Omental fat pad (tissue), 4 donors: ENCODE data around the gene HMGN3. TPM values are rescaled to one million over a fixed set of nuclear protein-coding genes. Genes with fewer than 3 reads are reported as not detected.

ENCODE experiments used
- ATAC-seq: fragments of 150-250 bp; one replicate; pipeline ENCODE4 v1.9.1; 2016; ENCODE audit warnings: mild to moderate bottlenecking, moderate library complexity; ENCODE audit not compliant: low FRiP score
- DNase-seq: peaks from one replicate; pipeline ENCODE4 v3.0.0-alpha.2; 2019; ENCODE audit warnings: low spot score
- total RNA-seq, 4 donors: library from RNA; depleted of rRNA; stranded (reverse); fragments of >200 nt; gene quantifications; one replicate each; pipeline ENCODE4 v1.1.0, GENCODE V29; 2016
- TF ChIP-seq, protein P1 (sequence below), 3 donors: fragments of 450-650 bp; IDR thresholded peaks; one replicate each; pipeline ENCODE4 v1.5.1; 2016 to 2017; ENCODE audit warnings: antibody characterized with exemption in 3 of 3, mild to moderate bottlenecking in 3 of 3, moderate library complexity in 2 of 3

The HMGN3 gene
- total RNA-seq, 4 donors from 2014 or later = 26.7 to 66.2 (median 51.3) TPM

DNA sequence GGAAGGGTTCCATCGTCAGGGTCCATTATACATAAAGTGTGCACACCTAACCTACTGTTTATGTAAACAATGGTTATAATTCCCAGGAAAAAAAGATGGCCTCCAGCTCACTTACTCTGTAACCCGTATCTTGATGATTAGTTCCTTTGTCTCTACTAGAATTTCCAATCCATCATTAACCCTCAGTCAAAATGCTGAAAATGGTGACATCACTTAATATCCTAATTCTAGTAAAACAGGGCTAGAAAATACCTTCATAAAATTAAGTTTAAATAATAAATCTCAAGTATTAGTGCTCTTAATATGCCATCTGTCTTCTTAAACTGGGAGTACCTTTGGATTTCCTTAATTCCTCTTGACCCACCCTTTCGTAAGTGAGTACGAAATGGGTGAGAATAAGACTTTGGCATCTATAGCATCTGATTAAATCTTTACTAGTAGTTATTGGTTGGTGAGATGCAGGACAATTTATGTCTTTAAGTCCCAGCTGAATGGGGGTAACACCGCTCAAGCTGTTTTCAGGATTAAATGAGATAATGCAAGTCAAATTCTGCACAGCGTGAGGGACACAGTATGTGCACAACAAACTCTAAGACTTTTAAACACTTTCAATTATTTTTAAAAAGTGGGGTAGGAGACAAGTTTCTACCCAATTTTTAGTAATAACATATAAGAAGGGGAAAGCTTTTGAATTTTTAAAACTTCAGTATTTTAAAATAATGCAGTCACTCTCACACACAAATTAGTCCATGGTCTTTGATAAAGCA lies 1.6 kb downstream of the HMGN3 start:
- ATAC-seq (no peak), DNase-seq (no peak)
- TF ChIP-seq, protein P1, sequence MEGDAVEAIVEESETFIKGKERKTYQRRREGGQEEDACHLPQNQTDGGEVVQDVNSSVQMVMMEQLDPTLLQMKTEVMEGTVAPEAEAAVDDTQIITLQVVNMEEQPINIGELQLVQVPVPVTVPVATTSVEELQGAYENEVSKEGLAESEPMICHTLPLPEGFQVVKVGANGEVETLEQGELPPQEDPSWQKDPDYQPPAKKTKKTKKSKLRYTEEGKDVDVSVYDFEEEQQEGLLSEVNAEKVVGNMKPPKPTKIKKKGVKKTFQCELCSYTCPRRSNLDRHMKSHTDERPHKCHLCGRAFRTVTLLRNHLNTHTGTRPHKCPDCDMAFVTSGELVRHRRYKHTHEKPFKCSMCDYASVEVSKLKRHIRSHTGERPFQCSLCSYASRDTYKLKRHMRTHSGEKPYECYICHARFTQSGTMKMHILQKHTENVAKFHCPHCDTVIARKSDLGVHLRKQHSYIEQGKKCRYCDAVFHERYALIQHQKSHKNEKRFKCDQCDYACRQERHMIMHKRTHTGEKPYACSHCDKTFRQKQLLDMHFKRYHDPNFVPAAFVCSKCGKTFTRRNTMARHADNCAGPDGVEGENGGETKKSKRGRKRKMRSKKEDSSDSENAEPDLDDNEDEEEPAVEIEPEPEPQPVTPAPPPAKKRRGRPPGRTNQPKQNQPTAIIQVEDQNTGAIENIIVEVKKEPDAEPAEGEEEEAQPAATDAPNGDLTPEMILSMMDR (IDR thresholded peaks at IDR 0.05) = no peak

DNA sequence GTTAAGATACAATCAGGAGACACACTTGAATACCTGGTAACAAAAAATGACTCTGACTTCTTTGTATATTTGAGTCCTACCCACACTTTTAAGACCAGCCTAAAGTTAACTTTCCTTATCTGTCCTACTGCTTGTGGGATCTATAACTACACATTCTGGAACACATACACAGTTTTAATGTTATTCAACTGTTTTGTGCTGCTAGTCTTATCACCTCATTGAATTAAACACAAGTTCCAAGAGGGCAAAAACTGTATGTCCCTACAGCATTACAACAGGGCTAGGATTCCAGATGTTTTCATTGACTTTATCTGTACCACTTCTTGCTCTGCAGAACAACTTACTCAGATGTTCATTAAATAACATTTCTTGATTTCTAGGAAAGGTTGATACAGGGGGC lies 2.8 kb downstream of the HMGN3 start:
- no peak for DNase-seq
- ATAC-seq = no peak
- TF ChIP-seq, protein P1 (IDR thresholded peaks at IDR 0.05) = no peak

DNA sequence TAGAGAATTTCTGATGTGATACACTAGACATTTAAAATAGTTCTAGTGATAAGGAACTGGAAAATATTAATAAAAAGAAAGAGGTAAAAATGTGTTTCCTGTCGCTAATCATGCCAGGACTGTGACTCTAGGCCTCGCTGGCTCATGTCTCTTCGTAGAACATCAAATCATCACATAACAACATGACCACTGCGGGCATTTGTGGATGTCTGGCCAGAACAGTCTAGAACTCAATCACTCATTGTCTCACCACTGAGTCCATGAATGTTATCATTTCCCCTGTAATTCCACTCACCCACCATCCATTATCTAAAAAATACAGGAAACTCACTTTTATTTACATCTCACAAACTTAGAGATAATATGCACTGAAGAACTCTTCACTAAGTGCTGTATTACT lies 3.4 kb downstream of the HMGN3 start:
- ATAC-seq (no peak), DNase-seq (no peak)
- TF ChIP-seq, protein P1 (IDR thresholded peaks at IDR 0.05) = no peak

DNA sequence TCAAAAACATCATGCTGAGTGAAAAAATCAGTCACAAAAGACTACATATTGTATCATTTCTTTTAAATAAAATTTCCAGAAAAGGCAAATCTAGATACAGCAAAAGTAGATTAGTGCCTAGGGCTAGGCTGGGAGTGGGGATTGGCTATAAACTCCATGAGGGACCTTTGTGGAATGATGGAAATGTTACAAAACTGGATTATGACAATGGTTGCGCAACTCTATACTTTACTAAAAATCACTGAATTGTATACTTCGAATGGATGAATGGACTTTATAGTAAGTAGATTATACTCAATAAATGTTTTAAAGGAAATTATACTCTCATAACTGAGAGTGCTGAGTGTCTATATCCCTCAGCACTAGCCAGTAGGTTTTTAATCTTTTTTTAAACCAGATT lies 4.3 kb downstream of the HMGN3 start:
- ATAC-seq = no peak
- TF ChIP-seq, protein P1 (IDR thresholded peaks at IDR 0.05) = no peak
- DNase-seq = no peak

DNA sequence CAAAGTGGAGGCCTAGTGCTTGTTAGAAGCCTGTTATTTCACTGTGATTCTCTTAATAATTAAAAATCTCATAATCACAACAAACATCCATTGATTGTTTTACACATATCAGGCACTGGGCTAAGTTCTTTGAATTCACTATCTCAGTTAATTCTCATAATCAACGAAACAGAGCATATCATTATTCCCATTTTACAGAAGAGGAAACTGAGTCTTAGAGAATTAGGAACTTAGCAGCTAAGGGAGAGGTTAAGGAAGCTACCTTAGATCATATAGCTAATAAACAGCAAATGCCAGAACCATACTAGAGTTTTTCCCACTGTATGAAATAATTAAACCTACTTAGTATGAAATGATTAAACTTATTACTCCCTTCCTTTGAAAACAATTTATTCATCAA lies 7.0 kb downstream of the HMGN3 start:
- no peak for DNase-seq
- no peak for ATAC-seq
- TF ChIP-seq, protein P1 (IDR thresholded peaks at IDR 0.05) = no peak

DNA sequence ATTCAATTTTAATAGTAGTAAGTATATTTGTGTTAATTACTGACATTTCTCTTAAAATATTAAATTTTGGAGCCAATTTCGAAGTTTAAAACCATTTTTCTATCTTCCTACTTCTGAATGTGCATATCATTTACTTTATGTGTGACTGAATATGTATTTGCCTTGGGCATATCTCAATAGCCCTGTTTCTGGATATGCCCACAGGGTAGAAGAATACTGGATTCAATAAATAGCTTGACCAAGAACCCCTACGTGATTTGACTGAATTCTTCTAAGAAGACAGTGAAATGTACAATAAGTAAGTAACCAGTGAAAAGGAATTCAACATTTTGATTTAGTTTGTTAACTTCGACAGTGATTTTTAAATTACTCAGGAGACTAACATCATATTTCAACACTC lies 7.8 kb downstream of the HMGN3 start:
- TF ChIP-seq, protein P1 (IDR thresholded peaks at IDR 0.05) = no peak
- DNase-seq = no peak

More for the DNA sequence above, 7.8 kb downstream of the HMGN3 start:
- ATAC-seq = no peak
